ENCODE results near the gene CHMP4B.

CHMP4B gene

GRCh38 chr20:33769043-33769442, 42.1 kb upstream of the CHMP4B start:
- DNase-seq (ENCODE audit: low read depth, low spot score) = no peak
- TF ChIP-seq CTCF (IDR thresholded peaks at IDR 0.05; ENCODE audit: low read depth, low read length) = no peak
- in situ Hi-C loops (cut with HindIII; ENCODE audit: low sequenced_read_pairs) = no loop called here
- H3K4me3 ChIP-seq (ENCODE audit: low read depth, low read length) = no peak overlapping the region

- H3K4me3 ChIP-seq (ENCODE audit: low read depth, low read length) = no peak overlapping the region
- in situ Hi-C loops (cut with HindIII; ENCODE audit: low sequenced_read_pairs) = no loop called here
- TF ChIP-seq CTCF (IDR thresholded peaks at IDR 0.05; ENCODE audit: low read depth, low read length) = no peak
- DNase-seq (ENCODE audit: low read depth, low spot score) = no peak
Observed at GRCh38 chr20:33770005-33770404, 41.1 kb upstream of the CHMP4B start.

GRCh38 chr20:33771938-33772337, 39.2 kb upstream of the CHMP4B start:
- H3K4me3 ChIP-seq (ENCODE audit: low read depth, low read length) = no peak overlapping the region
- TF ChIP-seq CTCF (IDR thresholded peaks at IDR 0.05; ENCODE audit: low read depth, low read length) = no peak
- no peak for DNase-seq (ENCODE audit: low read depth, low spot score)
- in situ Hi-C loops (cut with HindIII; ENCODE audit: low sequenced_read_pairs) = no loop called here

- TF ChIP-seq CTCF (IDR thresholded peaks at IDR 0.05; ENCODE audit: low read depth, low read length) = no peak
- H3K4me3 ChIP-seq (ENCODE audit: low read depth, low read length) = no peak overlapping the region
- in situ Hi-C loops (cut with HindIII; ENCODE audit: low sequenced_read_pairs) = no loop called here
- DNase-seq (ENCODE audit: low read depth, low spot score) = no peak
Observed at GRCh38 chr20:33772439-33772838, 38.7 kb upstream of the CHMP4B start.

- H3K4me3 ChIP-seq (ENCODE audit: low read depth, low read length) = no peak overlapping the region
- TF ChIP-seq CTCF (IDR thresholded peaks at IDR 0.05; ENCODE audit: low read depth, low read length) = no peak
- in situ Hi-C loops (cut with HindIII; ENCODE audit: low sequenced_read_pairs) = no loop called here
- DNase-seq (ENCODE audit: low read depth, low spot score) = no peak
Observed at GRCh38 chr20:33773412-33774089, 37.6 kb upstream of the CHMP4B start.

GRCh38 chr20:33777816-33778215, 33.3 kb upstream of the CHMP4B start:
- in situ Hi-C loops (cut with HindIII; ENCODE audit: low sequenced_read_pairs) = no loop called here
- no peak for DNase-seq (ENCODE audit: low read depth, low spot score)
- TF ChIP-seq CTCF (IDR thresholded peaks at IDR 0.05; ENCODE audit: low read depth, low read length) = no peak
- H3K4me3 ChIP-seq (ENCODE audit: low read depth, low read length) = no peak overlapping the region

Data from astrocyte of the spinal cord (primary cell).